Myocyte (in vitro differentiated cells): ENCODE measurements around the gene PIP5K1C. TPM values are rescaled to one million over a fixed set of nuclear protein-coding genes. Genes with fewer than 3 reads are reported as not detected.

ENCODE experiments used
- DNase-seq: peaks from one replicate; pipeline ENCODE4 v3.0.0-alpha.2; 2012; ENCODE audit warnings: low read depth
- total RNA-seq: library from RNA; depleted of rRNA; stranded (reverse); fragments of >200 nt; gene quantifications from 2 replicates; pipeline ENCODE4 v1.2.3, GENCODE V29; 2014

The PIP5K1C gene
- total RNA-seq, 1 donor from 2014 or later = 17.9 TPM

DNA sequence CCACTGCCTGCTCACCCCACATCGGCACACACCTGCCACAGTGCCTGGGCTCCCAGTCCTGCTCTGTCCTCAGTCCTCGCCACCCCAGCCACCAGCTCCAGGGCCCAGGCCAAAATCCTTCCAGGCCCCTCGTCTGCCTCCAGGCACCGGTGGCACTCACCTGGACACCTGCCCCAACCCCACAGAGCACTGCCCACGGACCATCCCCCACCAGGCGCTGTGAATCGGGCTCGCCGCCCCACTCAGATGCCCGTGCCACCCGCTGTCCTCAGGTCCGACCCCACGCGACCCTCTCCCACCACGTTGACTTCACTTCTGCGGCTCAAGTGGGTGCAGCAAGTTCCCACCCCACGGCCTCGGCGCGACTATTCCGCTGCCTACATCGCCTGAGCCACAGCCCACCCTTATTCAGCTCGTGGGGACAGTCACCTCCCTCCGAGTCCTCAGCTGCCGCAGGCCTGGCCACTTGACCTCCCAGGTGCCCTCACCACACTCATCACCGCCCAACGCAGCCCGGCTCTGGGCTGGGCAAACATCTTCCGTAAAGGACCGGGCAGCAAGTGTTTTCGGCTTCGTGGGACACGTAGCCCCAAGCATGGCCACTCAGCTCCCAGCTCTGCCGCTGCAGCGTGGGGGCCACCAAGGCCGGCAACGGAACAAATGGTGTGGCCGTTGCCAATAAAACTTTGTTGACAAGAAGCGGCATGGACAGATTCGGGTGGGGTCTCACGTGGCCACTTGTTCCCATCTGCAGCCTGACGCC, 5.7 kb downstream of the PIP5K1C start:
- DNase-seq = no peak

DNA sequence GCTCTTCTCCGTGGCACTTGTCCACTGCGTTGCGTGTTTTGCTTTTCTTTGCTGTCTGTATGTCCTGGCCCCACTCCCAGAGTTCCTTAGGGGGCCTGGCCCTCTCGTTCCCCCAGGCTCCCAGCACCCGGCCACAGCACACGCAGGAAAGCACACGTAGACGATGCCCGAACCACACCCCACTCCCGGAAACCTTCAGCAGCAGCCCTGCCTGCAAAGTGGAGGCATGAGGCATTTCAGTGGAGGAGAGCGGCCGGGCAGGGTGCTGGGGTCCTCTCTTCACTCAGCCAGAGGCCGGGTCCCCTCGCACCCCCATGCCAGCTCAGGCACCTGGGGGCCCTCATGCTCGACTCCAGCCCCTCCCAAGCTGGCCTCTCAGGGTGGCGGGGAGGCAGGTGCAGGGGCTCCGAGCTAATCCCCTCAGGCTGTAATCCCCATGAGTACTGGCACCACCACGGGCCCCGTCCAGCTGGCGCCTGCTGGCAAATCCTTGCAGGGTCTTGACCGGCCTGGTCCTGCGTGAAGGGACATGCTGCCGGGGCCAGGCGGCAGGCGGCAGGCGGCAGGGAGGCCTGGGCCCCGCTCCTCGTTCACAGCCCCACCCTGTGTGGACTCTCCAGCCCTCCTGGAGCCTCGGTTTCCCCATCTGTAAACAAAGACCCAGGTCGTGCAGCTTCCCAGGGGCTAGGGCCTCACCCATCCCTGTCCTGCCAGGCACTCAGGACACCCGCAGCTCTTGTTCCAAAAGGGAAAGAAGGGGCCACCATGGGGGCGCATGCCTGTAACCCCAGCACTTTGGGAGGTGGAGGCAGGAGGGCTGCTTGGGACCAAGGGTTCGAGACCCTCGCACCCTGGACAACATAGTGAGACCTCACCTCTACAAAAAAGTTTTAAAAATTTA, 7.0 kb downstream of the PIP5K1C start:
- no peak for DNase-seq

DNA sequence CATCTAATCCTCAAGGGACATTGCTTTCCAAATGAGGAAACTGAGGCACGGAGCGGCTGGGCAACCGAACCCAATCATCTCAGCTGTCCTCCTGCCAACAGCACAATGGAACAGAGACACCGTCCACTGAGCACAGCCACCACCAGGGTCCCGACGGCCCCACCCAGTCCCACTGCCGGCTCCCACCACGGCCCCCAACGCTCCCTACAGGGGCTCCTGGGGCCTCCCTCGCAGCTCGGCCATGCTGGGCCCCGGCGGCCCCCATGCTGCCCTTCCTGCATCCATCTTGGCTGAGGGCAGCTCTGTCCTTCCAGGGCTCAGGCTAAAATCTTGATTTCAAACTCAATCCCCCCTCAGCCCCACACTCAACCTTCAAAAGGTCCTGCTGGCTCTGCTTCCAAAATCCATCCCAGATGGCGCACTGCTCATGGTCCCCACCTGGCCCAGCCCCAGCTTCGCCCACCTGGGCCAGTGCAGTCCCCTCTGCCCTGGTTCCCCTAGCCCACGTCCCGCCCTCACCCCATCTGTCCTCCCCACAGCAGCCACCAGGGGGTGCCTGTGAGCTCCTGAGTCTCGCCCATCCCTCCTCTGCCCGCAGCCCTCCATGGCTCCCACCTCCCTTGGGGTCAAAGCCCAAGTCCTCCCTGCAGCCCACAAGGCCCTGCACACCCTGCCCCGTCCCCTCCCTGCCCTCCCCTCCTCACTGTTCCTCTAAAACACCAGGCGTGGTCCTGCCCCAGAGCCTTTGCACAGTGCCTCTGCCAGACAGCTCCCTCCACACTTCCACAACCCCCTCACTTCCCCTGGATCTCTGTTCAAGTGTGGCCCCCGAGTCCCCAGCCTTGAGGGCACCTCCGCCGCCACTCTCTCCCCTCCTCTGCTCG, 7.9 kb downstream of the PIP5K1C start:
- no peak for DNase-seq

DNA sequence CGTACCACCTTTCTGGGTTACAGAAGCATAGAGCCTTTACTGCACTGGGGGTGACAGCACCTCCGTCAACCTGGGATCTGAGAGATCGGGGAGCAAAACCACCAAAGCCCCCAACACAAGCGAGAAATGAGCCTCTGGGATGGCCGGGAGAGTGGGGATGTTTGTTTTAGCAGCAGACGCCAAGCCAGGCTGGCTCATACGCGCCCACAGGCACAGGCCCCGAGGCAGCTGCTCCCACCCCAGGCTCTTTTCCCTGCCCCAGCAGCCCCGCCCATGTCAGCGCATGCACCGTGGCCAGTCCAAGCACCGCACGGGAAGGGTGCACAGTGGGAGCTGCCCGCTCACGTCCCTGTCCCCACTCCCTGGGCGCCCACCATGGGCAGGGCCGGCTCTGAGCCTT, 8.5 kb downstream of the PIP5K1C start:
- no peak for DNase-seq

DNA sequence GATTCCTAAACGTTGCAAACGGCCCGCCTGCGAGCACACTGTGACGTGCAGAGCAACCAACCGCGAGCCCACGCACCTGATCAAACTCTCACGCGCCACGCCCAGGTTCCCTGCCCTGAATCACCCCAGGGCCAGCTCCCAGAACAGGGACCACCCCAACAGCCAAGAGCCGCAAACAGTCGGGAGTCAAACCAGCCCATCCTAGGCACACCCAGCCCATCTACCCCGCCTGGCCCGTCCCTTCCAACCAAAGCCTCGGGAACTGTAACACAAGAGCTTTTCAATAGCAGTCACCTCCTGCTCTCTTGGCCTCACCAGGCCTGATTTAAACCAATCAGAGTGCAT, 8.9 kb downstream of the PIP5K1C start:
- DNase-seq = no peak

DNA sequence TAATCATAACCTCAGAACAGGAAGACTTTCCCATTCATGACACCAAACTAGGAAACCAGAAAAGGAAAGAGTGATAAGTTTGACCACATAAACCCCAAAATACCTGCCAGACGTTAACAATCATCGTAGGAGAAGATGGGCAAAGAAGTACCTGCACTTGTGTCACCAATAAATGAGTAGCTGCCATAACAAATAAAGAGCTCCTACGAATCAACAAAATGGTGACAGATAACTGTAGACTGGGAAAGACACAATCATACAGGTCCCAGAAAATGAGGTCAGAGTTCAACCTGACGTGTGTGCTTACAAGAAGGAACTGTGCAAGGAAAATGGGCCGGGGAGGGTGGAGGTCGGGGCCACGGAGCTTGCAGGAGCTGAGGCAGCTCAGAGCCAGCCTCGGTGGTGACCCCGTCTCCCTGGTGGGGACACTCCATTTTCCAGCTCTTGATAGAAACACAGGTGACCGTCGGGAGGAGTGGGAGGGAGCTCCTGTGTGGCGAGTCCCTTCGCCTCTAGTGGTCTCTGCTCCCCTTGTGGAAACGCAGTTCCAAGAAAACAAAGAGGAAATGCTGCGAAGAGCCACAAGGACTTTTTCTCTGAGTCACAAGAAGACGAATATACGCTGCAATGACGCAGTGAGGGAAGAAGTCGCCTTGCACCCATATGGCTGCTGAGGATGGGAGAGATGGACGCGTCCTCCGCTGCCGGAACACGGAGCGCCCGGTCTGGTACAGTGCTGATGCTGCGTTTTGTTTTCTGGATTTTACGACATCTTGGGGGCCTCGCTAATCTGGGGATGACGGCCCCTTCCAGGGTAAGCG, 9.5 kb downstream of the PIP5K1C start:
- DNase-seq = no peak

DNA sequence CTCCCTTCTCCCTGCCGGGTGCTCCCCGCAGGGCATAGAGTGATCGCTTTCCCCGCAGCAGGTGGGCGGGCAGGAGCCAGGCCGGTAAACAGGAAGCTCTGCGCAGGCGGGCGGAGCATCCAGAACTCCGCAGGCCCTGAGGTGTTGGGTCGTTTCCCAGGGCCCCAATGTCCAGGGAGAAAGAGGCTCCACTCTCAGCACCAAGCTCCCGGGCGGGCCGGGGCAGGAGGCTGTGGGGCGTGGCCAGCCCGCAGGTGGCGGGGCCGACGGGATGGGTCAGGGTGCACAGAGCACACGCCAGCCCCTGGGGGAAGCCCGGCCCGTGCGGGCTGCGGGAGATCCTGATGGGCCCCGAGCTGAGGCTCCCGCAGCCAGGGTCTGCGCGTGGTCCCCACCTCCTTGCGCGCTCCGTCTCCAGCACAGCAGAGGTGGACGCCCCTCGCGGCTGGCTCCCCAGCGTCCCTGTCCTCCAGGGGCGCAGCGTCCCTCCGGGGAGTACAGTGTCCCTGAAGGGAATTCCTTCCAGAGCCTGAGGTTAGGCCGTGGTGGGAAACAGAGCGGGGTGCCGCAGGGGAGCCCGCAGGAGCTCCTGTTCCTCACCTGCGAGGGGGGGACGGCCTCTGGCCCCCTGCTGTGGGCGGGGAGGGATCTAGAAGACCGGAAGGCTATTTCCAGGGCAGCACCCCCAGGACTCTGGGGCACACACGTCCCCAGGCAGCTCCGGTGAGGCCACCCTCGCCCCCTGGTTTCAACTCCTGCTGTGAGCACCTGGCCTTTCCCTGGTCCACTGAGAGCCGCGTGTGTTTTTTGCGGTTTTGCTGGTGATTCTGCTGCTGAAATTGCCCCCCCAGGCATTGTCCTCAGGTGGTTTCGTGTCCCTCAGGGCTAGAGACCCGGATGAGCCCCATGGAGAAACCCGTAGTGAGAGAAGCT, 12.2 kb downstream of the PIP5K1C start:
- no peak for DNase-seq

DNA sequence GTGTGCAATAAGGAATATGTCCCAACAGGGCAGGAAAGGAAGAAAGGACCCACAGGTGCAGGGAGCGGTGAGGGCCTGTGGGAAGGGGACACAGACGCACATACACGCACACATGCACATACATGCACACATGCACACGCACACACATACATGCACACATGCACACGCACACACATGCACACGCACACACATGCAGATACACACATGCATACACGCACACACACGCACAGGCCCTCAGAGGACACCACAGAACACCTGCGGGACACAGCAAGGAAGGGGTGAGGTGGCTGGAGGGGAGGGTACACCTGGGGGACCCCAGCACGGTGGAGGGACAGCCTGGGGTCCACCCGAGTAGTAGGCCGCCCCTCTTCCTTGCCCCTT, 12.9 kb downstream of the PIP5K1C start:
- DNase-seq = no peak

DNA sequence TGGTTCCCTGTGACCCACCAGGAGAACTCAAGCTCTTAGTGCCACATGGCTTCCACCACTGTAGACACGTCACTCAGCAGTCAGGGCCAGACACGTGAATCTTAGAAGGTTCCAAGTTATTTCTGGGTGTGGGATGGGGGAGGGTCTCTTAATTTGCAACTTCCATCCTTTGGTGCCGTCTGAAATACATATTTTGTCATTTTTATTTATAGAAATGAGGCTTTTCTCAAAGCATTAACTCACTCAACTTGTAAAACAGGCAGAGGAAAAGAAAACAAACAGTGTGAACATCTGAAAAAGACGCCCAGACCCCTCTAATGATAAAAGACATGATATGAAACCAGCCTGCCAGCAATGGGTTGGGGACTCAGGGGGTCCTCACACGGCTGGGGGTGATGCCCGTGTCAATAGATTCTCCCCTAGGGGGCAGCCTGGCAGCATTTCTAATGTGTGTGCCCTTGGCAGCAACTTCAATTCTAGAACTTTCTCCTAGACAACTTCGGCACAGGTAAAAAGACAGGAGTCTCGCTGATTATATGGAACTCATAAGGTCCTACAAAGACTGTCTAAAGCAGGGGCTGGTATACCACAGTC, 15.4 kb downstream of the PIP5K1C start:
- DNase-seq = no peak

DNA sequence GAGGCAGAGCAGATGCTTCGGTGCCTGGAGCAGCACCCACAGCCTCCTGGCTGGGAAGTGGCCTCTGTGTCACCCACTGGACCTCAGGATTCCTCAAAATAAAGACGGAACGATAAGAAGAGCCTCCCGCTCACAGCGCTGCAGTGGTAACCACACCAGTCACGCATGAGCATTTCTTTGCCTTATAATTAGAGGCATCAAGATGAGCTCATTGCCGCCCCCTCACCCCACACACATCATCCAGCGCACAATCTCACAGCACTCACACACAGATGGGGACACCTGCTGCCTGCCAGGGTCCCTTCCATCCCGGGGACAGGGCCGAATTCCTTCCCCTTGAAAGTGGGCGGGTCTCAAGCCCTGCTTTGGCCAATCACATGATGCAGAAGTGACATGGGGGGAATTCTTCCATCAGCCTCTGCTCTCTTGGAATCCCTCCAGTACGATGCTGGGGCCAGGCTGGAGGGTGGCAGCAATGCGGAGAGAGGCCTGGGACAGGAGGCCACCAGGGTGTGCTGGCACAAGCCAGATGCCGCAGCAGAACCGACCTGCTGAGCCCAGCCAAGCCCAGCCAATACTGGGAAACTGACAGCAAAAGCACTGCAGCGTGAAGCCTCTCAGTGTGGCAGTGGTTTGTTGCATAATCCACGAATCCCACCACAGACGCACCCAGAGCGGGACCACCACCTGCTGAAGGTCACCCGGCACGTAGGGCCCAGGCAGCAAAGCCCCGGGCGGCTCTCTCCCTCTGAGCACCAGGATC, 16.0 kb downstream of the PIP5K1C start:
- no peak for DNase-seq

DNA sequence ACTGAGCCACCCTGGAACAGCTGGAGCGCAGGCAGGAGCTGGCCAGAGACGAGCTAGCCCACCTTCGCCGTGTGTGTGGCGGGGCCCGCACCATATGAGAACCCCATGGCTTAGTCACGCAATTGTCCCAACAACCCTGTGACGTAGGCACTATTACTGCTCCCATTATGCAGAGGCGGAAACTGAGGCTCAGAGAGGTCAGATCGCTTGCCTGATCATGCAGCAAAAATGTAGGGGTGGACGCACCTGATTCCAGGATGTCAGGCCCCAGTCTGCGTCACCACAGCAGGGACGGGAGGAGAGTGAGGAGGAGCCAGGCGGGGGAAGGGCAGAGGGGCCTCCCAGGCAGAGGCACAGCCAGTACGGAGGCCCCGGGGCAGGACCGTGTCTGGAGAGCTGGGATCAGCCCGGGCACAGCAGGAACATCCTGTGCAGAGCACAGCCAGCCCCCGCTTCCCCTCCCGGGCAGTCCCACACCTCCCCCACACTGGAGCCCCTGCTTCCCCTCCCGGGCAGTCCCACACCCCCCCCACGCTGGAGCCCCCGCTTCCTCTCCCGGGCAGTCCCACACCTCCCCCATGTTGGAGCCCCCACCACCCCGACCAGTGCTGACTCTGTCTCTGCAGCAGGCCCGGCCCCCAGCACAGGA, 16.7 kb downstream of the PIP5K1C start:
- DNase-seq = no peak

DNA sequence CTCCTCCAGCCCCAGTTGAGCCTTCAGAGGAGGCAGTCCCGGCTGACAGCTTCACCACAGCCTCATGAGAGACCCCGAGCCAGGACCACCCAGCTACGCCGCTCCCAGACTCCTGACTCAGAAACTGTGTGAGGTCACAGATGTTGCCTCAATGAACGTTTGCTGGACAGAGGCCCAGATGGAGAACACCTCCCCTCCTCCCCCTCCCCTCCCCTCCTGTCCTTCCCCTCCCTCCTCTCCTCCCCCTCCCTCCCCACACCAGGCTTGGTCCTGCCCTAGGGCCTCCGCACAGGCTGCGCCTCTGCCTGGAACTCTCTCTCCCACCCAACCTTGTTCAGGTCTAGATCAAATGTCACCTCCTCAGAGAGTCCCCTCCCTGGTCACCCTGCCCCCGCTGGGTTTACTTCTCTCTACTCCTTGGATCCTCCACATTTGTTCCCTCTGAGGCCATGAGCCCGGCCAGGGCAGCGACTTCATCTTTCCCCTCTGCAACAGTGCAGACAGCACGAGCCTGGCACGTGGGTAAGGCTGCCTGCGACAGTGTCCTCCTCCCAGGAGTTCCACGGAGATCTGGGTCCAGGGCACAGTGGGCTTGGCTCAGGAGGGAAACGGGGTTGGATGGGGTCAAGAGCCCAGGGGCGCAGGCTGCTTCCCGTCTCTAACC, 17.4 kb downstream of the PIP5K1C start:
- DNase-seq = no peak

DNA sequence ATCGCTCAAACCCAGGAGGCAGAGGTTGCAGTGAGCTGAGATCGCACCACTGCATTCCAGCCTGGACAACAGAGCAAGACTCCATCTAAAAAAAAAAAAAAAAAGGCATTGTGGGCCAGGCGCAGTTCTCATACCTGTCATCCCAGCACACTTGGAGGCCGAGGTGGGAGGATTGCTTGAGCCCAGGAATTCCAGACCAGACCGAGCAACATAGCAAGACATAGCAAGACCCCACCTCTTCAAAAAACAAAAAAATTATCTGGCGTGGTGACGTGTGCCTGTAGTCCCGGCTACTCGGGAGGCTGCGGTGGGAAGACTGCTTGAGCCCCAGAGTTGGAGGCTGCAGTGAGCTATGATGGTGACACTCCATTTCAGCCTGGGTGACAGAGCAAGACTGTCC, 18.0 kb downstream of the PIP5K1C start:
- DNase-seq = no peak

DNA sequence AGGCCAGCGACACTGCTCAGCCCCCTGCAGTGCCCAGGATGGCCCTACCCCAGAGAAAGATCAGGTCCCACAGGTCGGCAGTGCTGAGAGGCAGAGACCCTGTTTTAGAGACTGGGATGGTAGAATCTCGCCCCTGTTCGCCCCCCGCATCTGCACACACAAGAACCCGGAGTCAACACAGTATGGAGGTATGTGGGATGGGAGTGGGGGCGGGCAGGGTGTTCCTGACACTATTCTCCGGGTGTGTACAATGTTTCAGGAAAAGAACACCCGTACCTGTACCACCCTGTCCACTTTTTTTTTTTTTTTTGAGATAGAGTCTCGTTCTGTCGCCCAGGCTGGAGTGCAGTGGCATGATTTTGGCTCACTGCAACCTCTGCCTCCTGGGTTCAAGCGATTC, 19.3 kb downstream of the PIP5K1C start:
- DNase-seq = no peak

DNA sequence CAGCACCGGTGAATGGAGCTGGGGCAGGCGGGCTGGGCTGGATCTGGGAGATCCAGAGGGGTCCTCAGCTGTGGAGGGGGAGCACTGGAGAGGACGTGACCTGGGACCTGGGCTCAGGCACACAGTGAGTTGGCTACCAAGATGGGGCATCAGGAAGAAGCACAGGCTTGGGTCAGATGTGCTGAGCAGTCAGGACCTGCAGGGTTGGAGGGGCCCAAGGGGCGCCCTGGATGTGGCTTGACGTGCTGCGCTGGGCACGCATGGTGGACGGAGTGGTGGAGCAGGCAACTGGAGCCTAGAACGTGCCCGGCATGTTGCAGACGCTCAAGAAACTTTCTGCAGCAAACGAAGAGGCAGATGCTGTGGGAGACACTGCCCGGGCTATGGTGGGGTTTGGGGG, 20.7 kb downstream of the PIP5K1C start:
- DNase-seq = no peak

DNA sequence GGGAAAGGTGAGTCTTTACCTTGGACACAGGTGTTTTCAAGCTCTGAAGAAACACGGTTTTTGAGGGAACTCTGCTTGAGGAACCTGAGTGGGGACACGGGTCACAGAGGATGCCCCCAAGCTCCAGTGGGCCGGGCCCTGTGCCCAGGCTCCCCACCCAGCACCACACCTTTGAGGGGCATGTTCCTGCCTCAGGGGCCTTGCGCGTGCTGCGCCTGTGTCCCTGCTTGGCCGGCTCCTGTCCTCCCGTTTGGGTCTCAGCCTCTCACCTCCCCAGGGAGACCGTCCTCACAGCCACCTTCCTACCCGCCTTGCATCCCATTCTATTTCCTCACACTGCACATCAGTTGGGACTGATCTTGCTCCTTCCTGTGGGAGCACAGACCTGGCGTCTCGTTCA, 21.1 kb downstream of the PIP5K1C start:
- no peak for DNase-seq

DNA sequence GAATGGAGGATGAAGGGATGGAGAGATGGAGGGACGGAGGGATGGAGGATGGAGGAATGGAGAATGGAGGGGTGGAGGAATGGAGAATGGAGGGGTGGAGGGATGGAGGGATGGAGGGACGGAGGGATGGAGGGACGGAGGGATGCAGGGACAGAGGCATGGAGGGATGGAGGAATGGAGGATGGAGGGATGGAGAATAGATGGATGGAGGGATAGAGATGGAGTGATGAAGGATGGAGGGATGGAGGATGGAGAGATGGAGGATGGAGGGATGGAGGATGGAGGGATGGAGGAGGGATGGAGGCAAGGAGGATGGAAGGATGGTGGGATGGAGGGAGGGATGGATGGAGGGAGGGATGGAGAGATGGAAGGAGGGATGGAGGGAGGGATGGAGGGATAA, 22.1 kb downstream of the PIP5K1C start:
- no peak for DNase-seq
